ENCODE measurements around the gene TMEM259. TPM values are rescaled to one million over a fixed set of nuclear protein-coding genes. Genes with fewer than 3 reads are reported as not detected.

The TMEM259 gene
- total RNA-seq, 1 experiment from 2014 or later = 120 TPM

DNA sequence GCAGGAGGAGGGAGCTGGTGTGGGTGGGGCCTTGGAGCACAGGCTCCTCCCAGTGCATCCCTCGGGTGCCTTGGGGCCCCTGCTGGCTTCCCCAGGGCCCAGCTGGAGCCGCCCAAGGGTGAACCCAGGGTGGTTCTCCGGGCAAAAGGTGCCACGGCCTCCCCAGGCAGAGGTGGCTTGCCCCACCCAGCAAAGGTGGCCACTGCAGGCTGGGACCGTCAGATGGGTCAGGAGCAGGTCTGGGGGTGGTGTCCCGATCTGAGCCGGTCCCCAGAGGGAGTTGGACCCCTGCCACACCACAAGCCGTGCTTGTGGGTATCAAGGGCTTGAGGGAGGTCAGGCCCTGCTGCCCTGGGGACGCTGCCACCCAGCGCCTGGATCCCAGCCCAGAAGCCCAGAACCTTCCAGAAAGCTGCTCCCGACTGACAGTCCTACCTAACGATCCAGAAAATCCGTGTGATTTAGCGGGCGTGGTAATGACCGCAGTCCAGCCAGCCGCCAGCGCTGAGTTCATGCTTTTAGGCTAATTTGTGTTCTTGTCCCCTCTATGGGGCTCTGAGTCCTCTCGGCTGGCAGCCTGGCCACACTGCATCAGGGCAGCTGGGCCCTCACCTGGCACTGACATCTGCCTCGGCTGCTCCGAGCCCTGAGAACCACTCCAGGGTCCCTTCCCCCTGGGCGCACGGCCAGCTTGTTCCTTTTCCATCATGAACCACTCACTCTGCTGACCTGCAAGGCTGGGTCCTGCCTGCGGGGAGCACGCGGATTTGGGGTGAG lies 25.7 kb downstream of the TMEM259 start:
- in situ Hi-C loops (cut with HindIII; ENCODE audit: low pct_unique_long_range_greater_than_20kb, low sequenced_read_pairs) = no loop called here
- peak; percentile 76 for DNase-seq (ENCODE audit: low read depth)

DNA sequence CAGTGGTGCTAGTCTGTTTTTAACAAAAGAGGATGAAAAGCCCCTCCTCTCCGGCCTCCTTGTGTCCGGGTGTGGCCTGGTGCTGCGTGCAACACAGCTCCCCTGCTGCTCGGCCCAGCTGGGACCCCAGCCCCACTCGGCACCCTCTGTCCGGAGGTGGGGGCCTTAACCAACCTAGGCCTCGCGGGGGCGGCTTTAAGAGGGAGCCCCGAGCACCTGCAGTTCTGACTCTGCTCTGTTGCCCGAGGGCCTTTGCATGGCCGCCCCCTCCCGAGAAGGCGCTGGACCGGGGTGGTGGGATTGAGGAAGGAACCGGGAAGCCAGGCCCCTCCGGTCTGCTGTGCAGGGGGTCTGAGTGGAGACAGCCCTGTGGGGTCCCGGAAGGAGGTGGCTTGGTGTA lies 26.4 kb downstream of the TMEM259 start:
- in situ Hi-C loops (cut with HindIII; ENCODE audit: low pct_unique_long_range_greater_than_20kb, low sequenced_read_pairs) = no loop called here
- no peak for DNase-seq (ENCODE audit: low read depth)

- in situ Hi-C loops (cut with HindIII; ENCODE audit: low pct_unique_long_range_greater_than_20kb, low sequenced_read_pairs) = no loop called here
Observed at GRCh38 chr19:993831-994393, 27.0 kb downstream of the TMEM259 start.

DNA sequence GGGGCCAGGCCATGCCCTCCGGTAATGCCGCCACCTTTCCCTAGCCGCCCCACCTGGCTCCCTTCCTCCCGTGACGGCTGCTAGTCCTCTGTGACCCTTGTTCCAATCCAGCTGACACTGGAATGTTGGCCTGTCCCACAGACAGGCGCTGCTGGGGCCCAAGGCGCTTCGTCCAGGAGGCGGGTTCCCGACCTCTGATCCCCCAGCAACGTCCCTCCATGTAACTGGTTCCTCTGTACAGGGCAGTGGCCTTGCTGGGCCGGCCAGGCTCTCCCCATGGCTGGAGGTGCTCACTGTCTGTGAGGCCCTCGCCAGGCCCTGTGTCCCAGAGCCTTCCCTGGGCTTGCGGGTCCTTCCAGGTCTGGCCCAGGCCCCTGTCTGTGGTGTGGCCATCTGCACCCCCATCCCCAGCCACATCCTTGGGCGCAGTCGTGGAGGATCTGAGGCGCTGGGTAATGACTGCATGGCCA lies 27.5 kb downstream of the TMEM259 start:
- in situ Hi-C loops (cut with HindIII; ENCODE audit: low pct_unique_long_range_greater_than_20kb, low sequenced_read_pairs) = no loop called here
- no peak for DNase-seq (ENCODE audit: low read depth)

More at GRCh38 chr19:993831-994393, 27.0 kb downstream of the TMEM259 start:
- DNase-seq (ENCODE audit: low read depth) = no peak

- in situ Hi-C loops (cut with HindIII; ENCODE audit: low pct_unique_long_range_greater_than_20kb, low sequenced_read_pairs) = no loop called here
- DNase-seq (ENCODE audit: low read depth) = no peak
Observed at GRCh38 chr19:992670-993055, 28.3 kb downstream of the TMEM259 start.

DNA sequence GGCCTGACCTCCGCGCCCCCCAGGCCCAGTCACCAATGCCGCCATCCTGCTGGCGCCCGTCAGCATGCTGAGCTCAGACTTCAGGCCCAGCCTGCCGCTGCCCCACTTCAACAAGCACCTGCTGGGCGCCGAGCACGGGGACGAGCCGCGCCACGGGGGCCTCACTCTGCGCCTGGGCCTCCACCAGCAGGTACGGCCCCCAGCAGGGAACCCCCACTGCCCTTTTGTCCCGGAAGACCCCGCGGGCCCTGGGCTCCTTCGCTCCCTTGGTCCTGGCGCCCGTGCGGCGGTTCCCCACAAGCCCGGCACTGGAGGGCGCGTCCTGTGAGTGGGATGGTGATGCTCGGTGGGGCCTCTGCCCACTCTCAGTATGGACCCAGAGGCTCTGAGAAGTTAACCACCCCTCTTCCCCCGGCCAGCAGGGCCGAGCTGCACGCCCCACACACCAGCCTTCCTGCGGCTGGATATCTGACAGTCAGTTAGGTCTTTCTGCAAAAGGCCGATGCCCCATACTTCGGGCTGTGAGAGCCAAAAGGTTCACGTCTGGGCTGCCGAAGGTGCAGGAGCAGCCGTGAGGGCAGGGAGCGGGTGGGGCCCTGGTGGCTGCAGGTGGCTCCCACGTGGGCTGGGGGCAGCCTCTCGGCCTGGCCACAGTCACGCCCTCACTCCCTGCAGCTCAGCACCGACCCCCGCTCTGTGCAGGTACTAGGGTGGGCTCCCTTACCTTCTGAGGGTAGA lies 28.8 kb downstream of the TMEM259 start:
- in situ Hi-C loops (cut with HindIII; ENCODE audit: low pct_unique_long_range_greater_than_20kb, low sequenced_read_pairs) = no loop called here
- DNase-seq (ENCODE audit: low read depth) = no peak

GRCh38 chr19:991174-991931 lies 29.6 kb downstream of the TMEM259 start:
- in situ Hi-C loops (cut with HindIII; ENCODE audit: low pct_unique_long_range_greater_than_20kb, low sequenced_read_pairs) = no loop called here
- DNase-seq (ENCODE audit: low read depth) = no peak

GRCh38 chr19:990746-991145 lies 30.2 kb downstream of the TMEM259 start:
- in situ Hi-C loops (cut with HindIII; ENCODE audit: low pct_unique_long_range_greater_than_20kb, low sequenced_read_pairs) = no loop called here
- no peak for DNase-seq (ENCODE audit: low read depth)

- in situ Hi-C loops (cut with HindIII; ENCODE audit: low pct_unique_long_range_greater_than_20kb, low sequenced_read_pairs) = no loop called here
- no peak for DNase-seq (ENCODE audit: low read depth)
Observed at GRCh38 chr19:990119-990571, 30.8 kb downstream of the TMEM259 start.

DNA sequence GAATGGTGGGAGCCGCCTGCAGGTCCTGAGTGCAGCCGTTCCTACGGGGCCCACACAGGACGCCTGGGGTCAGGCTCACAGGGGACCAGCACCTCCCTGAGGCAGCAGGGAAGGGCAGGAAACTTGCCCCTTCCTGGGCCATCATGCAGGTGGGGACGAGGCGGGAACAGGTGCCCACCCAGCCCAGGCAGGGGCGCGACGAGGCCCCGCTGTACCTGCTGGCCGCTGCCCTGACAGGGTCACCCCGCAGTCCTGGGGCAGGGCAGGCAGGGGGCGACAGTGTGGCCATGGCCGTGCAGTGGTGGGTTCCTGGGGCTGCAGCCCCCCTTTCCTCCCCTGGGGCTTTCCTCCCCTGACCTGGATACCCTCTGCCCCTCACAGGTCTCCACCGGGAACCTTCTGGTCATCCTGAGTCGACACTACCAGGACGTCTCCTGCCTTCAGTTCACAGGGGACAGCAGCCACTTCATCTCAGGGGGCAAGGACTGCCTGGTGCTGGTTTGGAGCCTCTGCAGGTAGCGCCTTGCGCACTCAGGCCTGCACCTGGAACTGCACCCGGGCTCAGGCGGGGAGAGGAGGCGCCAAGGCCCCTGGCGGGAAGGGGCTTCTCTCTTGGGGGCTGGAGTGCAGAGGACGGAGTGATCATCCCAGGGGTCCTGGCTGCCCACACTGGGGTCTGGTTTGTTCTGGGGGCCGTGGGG lies 31.4 kb downstream of the TMEM259 start:
- in situ Hi-C loops (cut with HindIII; ENCODE audit: low pct_unique_long_range_greater_than_20kb, low sequenced_read_pairs) = no loop called here

DNA sequence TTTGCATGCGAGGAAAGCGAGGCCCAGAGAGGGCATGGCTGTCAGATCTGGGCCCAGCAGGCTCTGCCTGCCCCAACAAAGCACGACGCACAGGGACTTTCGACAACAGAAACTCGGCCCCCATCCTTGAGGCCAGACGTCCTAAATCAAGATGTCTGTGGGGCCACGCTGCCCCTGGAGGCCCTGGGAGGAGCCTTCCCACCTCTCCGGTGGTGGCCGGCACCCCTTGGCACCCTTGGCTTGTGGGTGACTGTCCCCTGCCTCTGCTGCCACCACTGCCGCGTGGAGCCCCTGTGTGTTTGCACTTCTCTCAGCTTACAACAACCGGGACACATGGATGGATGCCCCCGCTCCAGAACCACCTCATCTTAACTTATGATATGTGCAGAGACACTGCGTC lies 32.4 kb downstream of the TMEM259 start:
- no peak for DNase-seq (ENCODE audit: low read depth)
- in situ Hi-C loops (cut with HindIII; ENCODE audit: low pct_unique_long_range_greater_than_20kb, low sequenced_read_pairs) = no loop called here

More for the DNA sequence above, 31.4 kb downstream of the TMEM259 start:
- no peak for DNase-seq (ENCODE audit: low read depth)

- no peak for DNase-seq (ENCODE audit: low read depth)
- in situ Hi-C loops (cut with HindIII; ENCODE audit: low pct_unique_long_range_greater_than_20kb, low sequenced_read_pairs) = no loop called here
Observed at GRCh38 chr19:988081-988480, 32.8 kb downstream of the TMEM259 start.

- no peak for DNase-seq (ENCODE audit: low read depth)
- in situ Hi-C loops (cut with HindIII; ENCODE audit: low pct_unique_long_range_greater_than_20kb, low sequenced_read_pairs) = no loop called here
Observed at GRCh38 chr19:986083-986482, 34.8 kb downstream of the TMEM259 start.

DNA sequence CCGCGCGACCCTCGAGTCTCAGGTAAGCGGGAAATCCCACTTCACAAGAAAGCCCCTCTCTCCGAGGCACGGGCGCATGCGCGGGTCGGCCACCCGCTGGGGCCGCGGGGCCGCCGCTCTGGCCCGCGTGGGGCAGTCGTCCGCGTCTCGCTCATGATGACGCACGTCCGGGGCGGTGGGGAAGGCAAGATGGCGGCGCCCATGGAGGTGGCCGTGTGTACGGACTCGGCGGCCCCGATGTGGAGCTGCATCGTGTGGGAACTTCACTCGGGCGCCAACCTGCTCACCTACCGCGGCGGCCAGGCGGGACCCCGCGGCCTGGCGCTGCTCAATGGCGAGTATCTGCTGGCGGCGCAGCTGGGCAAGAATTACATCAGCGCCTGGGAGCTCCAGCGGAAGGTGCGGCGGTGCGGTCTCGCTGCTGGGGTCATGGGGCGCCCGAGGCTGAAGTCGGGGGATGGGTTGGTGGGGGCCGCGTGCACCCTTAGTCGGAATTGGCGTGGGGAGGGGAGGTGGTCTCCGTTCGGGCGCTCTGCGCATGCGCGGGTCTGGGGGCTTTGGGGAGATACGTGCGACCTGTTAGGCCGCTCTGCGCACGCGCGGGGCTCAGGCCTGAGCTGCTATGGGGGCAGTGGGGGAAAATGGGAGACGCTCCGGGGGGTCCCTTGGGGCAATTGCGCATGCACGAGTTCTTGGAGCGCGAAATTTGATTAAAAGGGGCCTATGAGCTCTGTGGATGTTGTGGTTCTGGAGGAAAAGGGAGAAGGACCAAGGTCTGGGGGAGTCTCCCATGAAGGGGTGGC lies 36.6 kb downstream of the TMEM259 start, which contains the start of gene WDR18:
Gene WDR18 (plus strand): TSS at position 181 of the 803 bp plus-strand sequence. CDS start 9 bp downstream, at position 190.
- peak; percentile 65 for DNase-seq (ENCODE audit: low read depth)
- in situ Hi-C loops (cut with HindIII; ENCODE audit: low pct_unique_long_range_greater_than_20kb, low sequenced_read_pairs) = no loop called here

- peak; percentile 57 for DNase-seq (ENCODE audit: low read depth)
- in situ Hi-C loops (cut with HindIII; ENCODE audit: low pct_unique_long_range_greater_than_20kb, low sequenced_read_pairs) = no loop called here
Observed at GRCh38 chr19:982567-983170, 38.3 kb downstream of the TMEM259 start.

- in situ Hi-C loops (cut with HindIII; ENCODE audit: low pct_unique_long_range_greater_than_20kb, low sequenced_read_pairs) = no loop called here
- DNase-seq (ENCODE audit: low read depth) = peak; percentile 39
Observed at GRCh38 chr19:980133-980998, 40.6 kb downstream of the TMEM259 start.
